Left lung (tissue), 10 donors: ENCODE results near the gene MED19. TPM values are rescaled to one million over a fixed set of nuclear protein-coding genes. Genes with fewer than 3 reads are reported as not detected.
"Not testable (repeated sequence)": the region's sequence is repeated elsewhere in the genome, so short reads cannot be mapped to it uniquely, and the experiment has no call there.

Experiments used
- ATAC-seq: fragments of 200-7000 bp; cut with Tn5 transposase; one replicate; pipeline ENCODE4 v1.9.1; 2020; ENCODE audit warnings: moderate library complexity
- DNase-seq, 4 donors: peaks; one replicate each; pipeline ENCODE4 v3.0.0-alpha.2; 2013 to 2020
- H3K27ac ChIP-seq, 2 donors: fragments of 200-600 bp; sonication (generic) in 1 of 2; one replicate each; pipeline versions ENCODE4 v1.5.0 to v1.8.0; 2020 to 2021
- H3K27me3 ChIP-seq, 2 donors: fragments of 200-600 bp; sonication (generic) in 1 of 2; one replicate each; pipeline versions ENCODE4 v1.5.0 to v1.8.0; 2020 to 2021
- H3K36me3 ChIP-seq, 2 donors: fragments of 200-600 bp; sonication (generic) in 1 of 2; one replicate each; pipeline versions ENCODE4 v1.5.0 to v1.8.0; 2020 to 2021
- H3K4me1 ChIP-seq, 2 donors: fragments of 200-600 bp; one replicate each; pipeline ENCODE4 v1.8.0; 2021
- H3K4me3 ChIP-seq, 2 donors: fragments of 200-600 bp; sonication (generic) in 1 of 2; one replicate each; pipeline versions ENCODE4 v1.5.0 to v1.8.0; 2020 to 2021; ENCODE audit warnings: mild to moderate bottlenecking in 1 of 2
- H3K9me3 ChIP-seq, 2 donors: fragments of 200-600 bp; sonication (generic) in 1 of 2; one replicate each; pipeline versions ENCODE4 v1.5.0 to v1.8.0; 2020 to 2021
- intact Hi-C, 2 donors: fragments of 100-400 bp; cut with DNase I; formaldehyde crosslinking; loops; one replicate each; pipeline versions ENCODE4 v1.11.2 to v1.14.2; 2022
- polyA plus RNA-seq, 6 donors: library from polyadenylated mRNA; unstranded; fragments of 120-200 nt; gene quantifications; one replicate each; pipeline ENCODE4 v1.2.1, GENCODE V29; 2013; ENCODE audit not compliant: insufficient read length in 6 of 6
- total RNA-seq, 2 donors: library from RNA; stranded (reverse); fragmentation: NEBNext Ultra II Directional; extraction: Animal tissue kit (Norgen Biotek cat#: 25700); gene quantifications; one replicate each; pipeline ENCODE4 v1.2.1, GENCODE V29; 2021
- TF ChIP-seq, protein P1 (sequence below), 2 donors: fragments of 200-600 bp; sonication (generic) in 1 of 2; IDR thresholded peaks; one replicate each; pipeline versions ENCODE4 v1.5.0 to v1.8.0; 2021; ENCODE audit warnings: antibody characterized with exemption in 2 of 2
- donor health status: DM: no; HTN: yes; CAD: no.
- donor health status: DM: no; HTN: no; CAD: no.

The MED19 gene
- total and polyA plus RNA-seq, 8 donors = 11.0 to 21.9 (median 15.2) TPM

GRCh38 chr11:57709802-57710367 lies 2.1 kb downstream of the MED19 start:
- no peaks in the 10 kb centered on the region for H3K9me3 ChIP-seq
- peaks cover 19 to 43% of the 10 kb centered on the region in 2 donors for H3K4me1 ChIP-seq
- H3K27ac ChIP-seq = no peak overlapping the region
- intact Hi-C loops = no loop called here
- H3K4me3 ChIP-seq = no peak overlapping the region
- no peak for ATAC-seq
- H3K27me3 ChIP-seq = no peaks in the 10 kb centered on the region
- H3K36me3 ChIP-seq = peaks cover 0 to 23% of the 10 kb centered on the region in 2 donors
- TF ChIP-seq, protein P1, sequence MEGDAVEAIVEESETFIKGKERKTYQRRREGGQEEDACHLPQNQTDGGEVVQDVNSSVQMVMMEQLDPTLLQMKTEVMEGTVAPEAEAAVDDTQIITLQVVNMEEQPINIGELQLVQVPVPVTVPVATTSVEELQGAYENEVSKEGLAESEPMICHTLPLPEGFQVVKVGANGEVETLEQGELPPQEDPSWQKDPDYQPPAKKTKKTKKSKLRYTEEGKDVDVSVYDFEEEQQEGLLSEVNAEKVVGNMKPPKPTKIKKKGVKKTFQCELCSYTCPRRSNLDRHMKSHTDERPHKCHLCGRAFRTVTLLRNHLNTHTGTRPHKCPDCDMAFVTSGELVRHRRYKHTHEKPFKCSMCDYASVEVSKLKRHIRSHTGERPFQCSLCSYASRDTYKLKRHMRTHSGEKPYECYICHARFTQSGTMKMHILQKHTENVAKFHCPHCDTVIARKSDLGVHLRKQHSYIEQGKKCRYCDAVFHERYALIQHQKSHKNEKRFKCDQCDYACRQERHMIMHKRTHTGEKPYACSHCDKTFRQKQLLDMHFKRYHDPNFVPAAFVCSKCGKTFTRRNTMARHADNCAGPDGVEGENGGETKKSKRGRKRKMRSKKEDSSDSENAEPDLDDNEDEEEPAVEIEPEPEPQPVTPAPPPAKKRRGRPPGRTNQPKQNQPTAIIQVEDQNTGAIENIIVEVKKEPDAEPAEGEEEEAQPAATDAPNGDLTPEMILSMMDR (IDR thresholded peaks at IDR 0.05) = no peak
- DNase-seq = no peak

DNA sequence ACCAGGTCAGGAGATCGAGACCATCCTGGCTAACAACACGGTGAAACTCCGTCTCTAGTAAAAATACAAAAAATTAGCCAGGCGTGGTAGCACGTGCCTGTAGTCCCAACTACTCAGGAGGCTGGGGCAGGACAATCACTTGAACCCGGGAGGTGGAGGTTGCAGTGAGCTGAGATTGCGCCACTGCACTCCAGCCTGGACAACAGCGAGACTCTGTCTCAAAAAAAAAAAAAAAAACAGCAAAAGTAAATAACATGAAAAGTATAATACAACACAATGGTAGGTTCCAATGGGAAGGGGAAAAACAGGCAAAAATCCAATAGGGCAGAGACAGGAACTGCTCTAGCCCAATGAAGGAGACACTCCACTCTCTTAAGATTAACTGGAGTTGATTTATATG lies 6.6 kb downstream of the MED19 start:
- H3K27me3 ChIP-seq, H3K27ac ChIP-seq, DNase-seq, H3K9me3 ChIP-seq, intact Hi-C loops, H3K4me3 ChIP-seq: not testable (repeated sequence)
- peak; percentile 56 for ATAC-seq
- peaks cover 0 to 11% of the 10 kb centered on the region in 2 donors for H3K4me1 ChIP-seq
- peaks cover 0 to 67% of the 10 kb centered on the region in 2 donors for H3K36me3 ChIP-seq

DNA sequence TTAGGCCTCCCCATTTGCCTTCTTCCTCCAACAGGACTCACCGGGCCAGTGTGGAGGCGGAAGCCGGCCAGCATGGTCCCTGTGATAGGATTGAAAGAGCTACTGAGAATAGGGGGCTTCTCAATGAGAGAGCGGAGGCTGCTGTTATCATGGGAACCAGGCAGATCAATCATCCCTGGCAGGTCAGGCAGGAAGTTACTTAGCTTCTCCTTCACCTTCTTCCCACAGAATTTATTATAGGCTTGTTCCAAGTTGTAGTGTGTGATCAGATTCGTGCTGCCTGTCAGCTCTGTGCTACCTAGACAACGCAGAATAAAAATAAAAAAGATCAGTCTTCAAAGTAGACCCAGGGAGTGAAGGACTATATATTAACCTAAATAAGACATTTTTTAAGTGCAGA lies 7.1 kb downstream of the MED19 start:
- H3K9me3 ChIP-seq = no peaks in the 10 kb centered on the region
- TF ChIP-seq, protein P1 (IDR thresholded peaks at IDR 0.05) = no peak
- intact Hi-C loops = no loop called here
- ATAC-seq (no peak), DNase-seq (no peak)
- peaks cover 0 to 6% of the 10 kb centered on the region in 2 donors for H3K4me1 ChIP-seq
- H3K27ac ChIP-seq = no peak overlapping the region
- no peak overlapping the region for H3K4me3 ChIP-seq
- peaks cover 0 to 72% of the 10 kb centered on the region in 2 donors for H3K36me3 ChIP-seq
- H3K27me3 ChIP-seq = no peaks in the 10 kb centered on the region

DNA sequence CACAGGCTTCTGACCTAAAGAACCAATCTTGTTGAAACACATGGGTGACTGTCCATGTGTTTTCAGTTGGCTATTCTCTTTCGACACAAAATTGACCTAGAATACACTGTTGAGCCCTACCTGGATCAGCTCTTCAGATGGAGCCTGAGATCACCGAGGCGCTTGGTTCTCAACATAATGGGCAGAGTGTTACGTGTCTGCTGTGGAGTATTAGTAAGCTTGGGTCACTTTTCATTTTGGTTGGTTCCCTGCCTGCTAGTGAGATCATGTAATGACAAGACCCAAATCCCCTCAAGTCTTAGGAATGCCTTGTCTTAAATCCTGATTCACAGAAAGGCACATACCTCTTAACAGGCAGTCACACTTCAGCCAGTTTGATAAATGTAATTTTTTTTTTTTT lies 8.7 kb downstream of the MED19 start:
- ATAC-seq (no peak), DNase-seq (no peak)
- no peaks in the 10 kb centered on the region for H3K27me3 ChIP-seq
- H3K27ac ChIP-seq = no peak overlapping the region
- no peak overlapping the region for H3K4me3 ChIP-seq
- no peaks in the 10 kb centered on the region for H3K4me1 ChIP-seq
- no peaks in the 10 kb centered on the region for H3K9me3 ChIP-seq
- peaks cover 5 to 76% of the 10 kb centered on the region in 2 donors for H3K36me3 ChIP-seq
- TF ChIP-seq, protein P1 (IDR thresholded peaks at IDR 0.05) = no peak
- intact Hi-C loops = no loop called here

- H3K36me3 ChIP-seq = peaks cover 5 to 99% of the 10 kb centered on the region in 2 donors
- no peak for ATAC-seq
Observed at GRCh38 chr11:57700425-57700824, 11.6 kb downstream of the MED19 start.

More at GRCh38 chr11:57700425-57700824, 11.6 kb downstream of the MED19 start:
- DNase-seq = no peak
- no peaks in the 10 kb centered on the region for H3K27me3 ChIP-seq
- no peak overlapping the region for H3K27ac ChIP-seq
- intact Hi-C loops = no loop called here
- H3K9me3 ChIP-seq = no peaks in the 10 kb centered on the region
- no peak overlapping the region for H3K4me3 ChIP-seq
- TF ChIP-seq, protein P1 (IDR thresholded peaks at IDR 0.05) = no peak
- no peaks in the 10 kb centered on the region for H3K4me1 ChIP-seq
